ENCODE measurements around the gene NCOA6.

DNA sequence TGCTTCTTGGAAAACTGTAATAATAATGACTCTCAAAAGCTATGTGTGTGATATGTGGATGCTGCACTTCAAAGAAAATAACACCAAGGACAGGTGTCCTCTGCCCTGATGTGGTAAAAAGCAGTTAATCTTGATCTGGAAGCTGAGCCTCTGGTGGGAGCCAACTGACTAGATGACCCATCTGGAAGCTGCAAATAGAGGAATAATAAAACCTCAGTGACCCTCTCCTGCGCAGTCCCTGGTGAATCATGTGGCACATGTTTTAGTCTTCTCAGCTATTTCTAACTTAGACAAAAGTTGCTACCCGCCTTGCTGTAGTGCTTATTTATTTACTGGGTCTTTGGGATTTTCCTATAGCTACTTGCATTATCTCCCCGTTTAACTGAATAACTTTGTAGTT is 74.0 kb downstream of the NCOA6 start:
- TF ChIP-seq YY1 (IDR thresholded peaks at IDR 0.05; ENCODE audit: insufficient read depth, insufficient read length) (no peak), ZNF274 (IDR thresholded peaks at IDR 0.05; ENCODE audit: low read depth, low read length) (no peak)
